GM12878 (cell line): ENCODE results near the gene FLVCR2. TPM values are rescaled to one million over a fixed set of nuclear protein-coding genes. Genes with fewer than 3 reads are reported as not detected.

ENCODE experiments used
- DPF2 ChIP-seq: fragments of 450-650 bp; IDR thresholded peaks from 2 replicates; pipeline ENCODE4 v1.6.1; 2017; ENCODE audit warnings: mild to moderate bottlenecking
- E4F1 ChIP-seq: fragments of 450-650 bp; IDR thresholded peaks from 2 replicates; pipeline ENCODE4 v1.6.1; 2018; ENCODE audit warnings: borderline replicate concordance, mild to moderate bottlenecking; ENCODE audit not compliant: partially characterized antibody
- KAT2A ChIP-seq: conservative IDR thresholded peaks from 2 replicates; pipeline ENCODE4 v1.6.1; 2011; ENCODE audit warnings: low read depth, low read length; ENCODE audit not compliant: control insufficient read depth
- RBBP5 ChIP-seq: fragments of 200-600 bp; sonication (generic); conservative IDR thresholded peaks from 2 replicates; pipeline ENCODE4 v1.6.1; 2016
- SKIL ChIP-seq: fragments of 450-650 bp; IDR thresholded peaks from 2 replicates; pipeline ENCODE4 v1.6.1; 2017; ENCODE audit warnings: mild to moderate bottlenecking, low read depth, inconsistent platforms; ENCODE audit not compliant: poor library complexity, severe bottlenecking
- SMAD1 ChIP-seq: fragments of 450-650 bp; IDR thresholded peaks from 2 replicates; pipeline ENCODE4 v1.6.1; 2018; ENCODE audit warnings: mild to moderate bottlenecking, low read depth; ENCODE audit not compliant: partially characterized antibody
- SUZ12 ChIP-seq: fragments of 200-600 bp; sonication (generic); IDR thresholded peaks from one replicate; pipeline ENCODE4 v1.6.1; 2018; ENCODE audit warnings: antibody characterized with exemption, mild to moderate bottlenecking; ENCODE audit not compliant: unreplicated experiment
- polyA plus RNA-seq, 11 experiments: library from polyadenylated mRNA; depleted of rRNA in 4 of 11; unstranded in 6 of 11; stranded (reverse) in 5 of 11; fragments of >200 nt; fragmentation: Nextera tagmentation in 4 of 11; fragmentation: Illumina TruSeq in 1 of 11; extraction: Ambion mirVana in 4 of 11; extraction: Trizol in 1 of 11; gene quantifications; 1 replicate in 1 of 11; 2 replicates in 10 of 11; pipeline versions ENCODE4 v1.2.1 to v1.2.3, GENCODE V29; 2011 to 2016; ENCODE audit warnings: inconsistent platforms in 2 of 11, missing spikeins in 2 of 11, low read depth in 1 of 11
- total RNA-seq, 4 experiments: library from RNA; depleted of rRNA in 3 of 4; stranded (reverse); fragments of >200 nt in 3 of 4; fragmentation: Illumina TruSeq in 1 of 4; extraction: Trizol in 1 of 4; gene quantifications; 2 replicates each; pipeline versions ENCODE4 v1.2.1 to v1.2.3, GENCODE V29; 2013 to 2021

Gene FLVCR2
- total and polyA plus RNA-seq, 10 of the 15 experiments (the other 5 are each of a cell fraction or from before 2014, with no cell fraction given) = 0.24 to 3.7 (median 1.6) TPM

- TF ChIP-seq SKIL (no peak), SMAD1 (no peak), RBBP5 (no peak), KAT2A (no peak), SUZ12 (no peak), DPF2 (no peak), E4F1 (no peak)
- TF ChIP-seq, all 136 proteins: peak for 0
These were observed 44.4 kb upstream of the FLVCR2 start (continued) for GRCh38 chr14:75533791-75534555.
